Activated T-cell treated with anti-CD3 and anti-CD28 coated beads for 4 hours (primary cell): ENCODE results near the gene MOB3B.

Source experiments
- DNase-seq: peaks from one replicate; pipeline ENCODE4 v3.0.0-alpha.2; 2020

Gene MOB3B

GRCh38 chr9:27413511-27414219 is 115.9 kb downstream of the MOB3B start:
- DNase-seq: no peak

GRCh38 chr9:27412963-27413362 is 116.7 kb downstream of the MOB3B start:
- DNase-seq: no peak

GRCh38 chr9:27412081-27412480 is 117.5 kb downstream of the MOB3B start:
- DNase-seq: no peak

GRCh38 chr9:27408482-27408881 is 121.1 kb downstream of the MOB3B start:
- no peak for DNase-seq

- DNase-seq: no peak
These were observed 121.6 kb downstream of the MOB3B start for GRCh38 chr9:27408001-27408400.

GRCh38 chr9:27407491-27407890 is 122.1 kb downstream of the MOB3B start:
- no peak for DNase-seq

GRCh38 chr9:27404661-27405060 is 125.0 kb downstream of the MOB3B start:
- no peak for DNase-seq

- DNase-seq: no peak
These were observed 127.0 kb downstream of the MOB3B start for GRCh38 chr9:27402626-27403025.

GRCh38 chr9:27400334-27400880 is 129.2 kb downstream of the MOB3B start:
- DNase-seq: no peak

GRCh38 chr9:27398982-27399653 is 130.5 kb downstream of the MOB3B start:
- no peak for DNase-seq

GRCh38 chr9:27396495-27396894 is 133.1 kb downstream of the MOB3B start:
- DNase-seq: no peak

- no peak for DNase-seq
These were observed 134.1 kb downstream of the MOB3B start for GRCh38 chr9:27395484-27395921.

GRCh38 chr9:27394826-27395201 is 134.8 kb downstream of the MOB3B start:
- no peak for DNase-seq

- DNase-seq: no peak
These were observed 135.3 kb downstream of the MOB3B start for GRCh38 chr9:27394154-27394825.

GRCh38 chr9:27393054-27393846 is 136.4 kb downstream of the MOB3B start:
- no peak for DNase-seq

- DNase-seq: no peak
These were observed 137.2 kb downstream of the MOB3B start for GRCh38 chr9:27392451-27392850.

GRCh38 chr9:27391040-27391895 is 138.3 kb downstream of the MOB3B start:
- DNase-seq: no peak

GRCh38 chr9:27388150-27388549 is 141.5 kb downstream of the MOB3B start:
- DNase-seq: no peak

- no peak for DNase-seq
These were observed 141.9 kb downstream of the MOB3B start for GRCh38 chr9:27387722-27388121.

GRCh38 chr9:27386571-27387091 is 143.0 kb downstream of the MOB3B start:
- DNase-seq: no peak

GRCh38 chr9:27385606-27386322 is 143.8 kb downstream of the MOB3B start:
- no peak for DNase-seq
